GM23248 (cell line): Measurements from ENCODE around the gene USP24. TPM values are rescaled to one million over a fixed set of nuclear protein-coding genes. Genes with fewer than 3 reads are reported as not detected.

ENCODE experiments used
- DNase-seq: peaks from one replicate; pipeline ENCODE4 v3.0.0-alpha.2; 2015
- H2AFZ ChIP-seq: fragments of 200-600 bp; sonication (generic); 2 replicates; pipeline ENCODE4 v1.6.1; 2016; ENCODE audit warnings: antibody characterized with exemption
- H3F3A ChIP-seq: fragments of 200-600 bp; sonication (generic); 2 replicates; pipeline ENCODE4 v1.6.1; 2016; ENCODE audit warnings: mild to moderate bottlenecking, antibody characterized with exemption, mixed run types; ENCODE audit not compliant: insufficient read depth
- H3K27ac ChIP-seq: fragments of 200-600 bp; sonication (generic); 2 replicates; pipeline ENCODE4 v1.5.1; 2016; ENCODE audit warnings: mild to moderate bottlenecking
- H3K27me3 ChIP-seq: fragments of 200-600 bp; sonication (generic); replicated peaks from 2 replicates; pipeline ENCODE4 v1.6.1; 2016; ENCODE audit warnings: mild to moderate bottlenecking; ENCODE audit not compliant: insufficient read depth
- H3K36me3 ChIP-seq: fragments of 200-600 bp; sonication (generic); 2 replicates; pipeline ENCODE4 v1.6.1; 2016; ENCODE audit warnings: low read depth, mild to moderate bottlenecking
- H3K4me1 ChIP-seq: fragments of 200-600 bp; sonication (generic); 2 replicates; pipeline ENCODE4 v1.6.1; 2016; ENCODE audit warnings: mild to moderate bottlenecking; ENCODE audit not compliant: insufficient read depth
- H3K4me2 ChIP-seq: fragments of 200-600 bp; sonication (generic); one replicate; pipeline ENCODE4 v1.6.1; 2016; ENCODE audit warnings: mild to moderate bottlenecking; ENCODE audit not compliant: unreplicated experiment
- H3K4me3 ChIP-seq: fragments of 200-600 bp; sonication (generic); 2 replicates; pipeline ENCODE4 v1.5.1; 2016; ENCODE audit warnings: mild to moderate bottlenecking
- H3K79me2 ChIP-seq: fragments of 200-600 bp; sonication (generic); 2 replicates; pipeline ENCODE4 v1.6.1; 2016; ENCODE audit warnings: mild to moderate bottlenecking; ENCODE audit not compliant: insufficient read depth
- H3K9ac ChIP-seq: fragments of 200-600 bp; sonication (generic); 2 replicates; pipeline ENCODE4 v1.6.1; 2016; ENCODE audit warnings: mild to moderate bottlenecking
- H3K9me2 ChIP-seq: fragments of 200-600 bp; sonication (generic); 2 replicates; pipeline ENCODE4 v1.6.1; 2016; ENCODE audit warnings: mixed run types, mild to moderate bottlenecking, moderate library complexity; ENCODE audit not compliant: insufficient read depth
- H3K9me3 ChIP-seq: fragments of 200-600 bp; sonication (generic); one replicate; pipeline ENCODE4 v1.6.1; 2017; ENCODE audit warnings: low read depth
- H4K20me1 ChIP-seq: fragments of 200-600 bp; sonication (generic); 2 replicates; pipeline ENCODE4 v1.6.0; 2016; ENCODE audit not compliant: insufficient read depth
- EZH2 ChIP-seq: fragments of 200-600 bp; sonication (generic); IDR thresholded peaks from 2 replicates; pipeline ENCODE4 v1.6.1; 2018; ENCODE audit warnings: antibody characterized with exemption, mild to moderate bottlenecking; ENCODE audit not compliant: insufficient read depth, poor library complexity, severe bottlenecking
- EZH2phosphoT487 ChIP-seq: fragments of 200-600 bp; sonication (generic); IDR thresholded peaks from 2 replicates; pipeline ENCODE4 v1.6.1; 2018; ENCODE audit warnings: antibody characterized with exemption, moderate library complexity, mild to moderate bottlenecking, low read depth; ENCODE audit not compliant: insufficient read depth
- WGBS, 2 experiments: methylation state at CpG; one replicate each; pipeline ENCODE4 v1.1.6; 2015 to 2017; ENCODE audit warnings: low lambda C conversion rate in 2 of 2, low coverage in 1 of 2; ENCODE audit errors: missing lambda C conversion rate in 2 of 2; 5-methylcytosine and 5-hydroxymethylcytosine counted together
- in situ Hi-C: fragments of 300-500 bp; cut with MboI; formaldehyde crosslinking; loops from 2 replicates; pipeline ENCODE4 v1.15.0; 2020
- polyA plus RNA-seq: library from polyadenylated mRNA; unstranded; fragments of >200 nt; fragmentation: Nextera tagmentation; extraction: Ambion mirVana; gene quantifications from 2 replicates; pipeline ENCODE4 v1.2.1, GENCODE V29; 2016
- total RNA-seq: library from RNA; depleted of rRNA; stranded (reverse); fragments of >200 nt; shearing (Covaris generic); gene quantifications from 2 replicates; pipeline ENCODE4 v1.2.3, GENCODE V29; 2014

USP24 gene
- total and polyA plus RNA-seq, 2 experiments from 2014 or later, result 3.3 to 16.3 TPM

DNA sequence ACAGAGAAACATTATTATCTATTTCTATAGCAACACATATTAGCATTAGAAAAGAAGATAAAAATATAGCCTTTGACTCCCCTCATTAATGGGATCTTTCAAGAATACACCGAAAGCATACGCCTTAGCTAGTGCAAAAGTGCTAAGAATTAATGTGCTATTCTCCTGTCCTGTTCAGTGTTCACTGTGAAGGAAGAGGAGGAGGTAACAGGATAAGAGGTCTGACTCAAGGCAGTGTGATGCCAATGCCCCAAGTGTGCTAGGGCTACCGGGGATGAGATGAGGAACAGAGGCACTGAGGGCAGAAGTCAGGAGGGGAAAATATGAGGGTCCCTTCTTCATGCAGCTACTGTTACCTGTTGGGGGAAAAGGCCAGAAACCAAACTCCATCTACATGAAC lies 43.5 kb downstream of the USP24 start:
- TF ChIP-seq EZH2 (no peak), EZH2phosphoT487 (no peak)
- no peak overlapping the region for H2AFZ ChIP-seq
- 97 to 98% methylated on average over 3 of the region's 3 CpGs for WGBS, 2 experiments
- no peak overlapping the region for H3K4me2 ChIP-seq
- no peak overlapping the region for H3K27ac ChIP-seq
- H3K27me3 ChIP-seq, result no peaks in the 10 kb centered on the region
- H3F3A ChIP-seq, result no peaks in the 10 kb centered on the region
- in situ Hi-C loops, result no loop called here
- no peaks in the 10 kb centered on the region for H3K9me2 ChIP-seq
- peaks cover 42% of the 10 kb centered on the region for H3K79me2 ChIP-seq
- H3K4me3 ChIP-seq, result no peak overlapping the region
- no peak overlapping the region for H3K9ac ChIP-seq
- H4K20me1 ChIP-seq, result no peaks in the 10 kb centered on the region; the same call in 1 of the 2 replicates
- peaks cover 31% of the 10 kb centered on the region for H3K36me3 ChIP-seq
- H3K4me1 ChIP-seq, result no peaks in the 10 kb centered on the region
- DNase-seq, result no peak
- no peaks in the 10 kb centered on the region for H3K9me3 ChIP-seq

DNA sequence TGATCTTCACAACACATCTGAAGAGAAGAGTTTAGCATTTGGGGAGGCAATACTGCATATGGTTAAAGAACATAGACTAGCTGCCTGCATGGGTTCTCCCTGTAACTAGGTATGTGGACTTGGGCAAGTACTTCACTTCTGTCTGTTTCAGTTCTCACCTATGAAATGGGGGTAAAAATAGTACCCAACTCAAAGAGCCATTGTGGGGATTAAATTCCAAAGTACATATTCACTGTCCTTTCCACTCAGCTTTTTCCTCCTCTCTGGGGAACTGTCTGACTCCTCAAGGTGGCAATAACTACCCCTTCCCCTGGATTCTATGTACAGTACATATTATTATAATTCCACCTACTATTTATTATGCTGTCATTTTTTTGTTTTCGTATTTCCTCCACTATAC lies 44.7 kb downstream of the USP24 start:
- DNase-seq, result no peak
- WGBS, 2 experiments, result 83 to 98% methylated on average over 1 of the region's 1 CpG
- Histone ChIP-seq H2AFZ (no peak overlapping the region), H3K4me3 (no peak overlapping the region), H3K9me2 (no peaks in the 10 kb centered on the region), H3K27me3 (no peaks in the 10 kb centered on the region), H3K36me3 (peaks cover 27% of the 10 kb centered on the region), H4K20me1 (no peaks in the 10 kb centered on the region; the same call in 1 of the 2 replicates), H3K79me2 (peaks cover 37% of the 10 kb centered on the region; the same call in 1 of the 2 replicates), H3K4me2 (no peak overlapping the region), H3K9me3 (no peaks in the 10 kb centered on the region), H3K27ac (no peak overlapping the region), H3F3A (no peaks in the 10 kb centered on the region), H3K9ac (no peak overlapping the region), H3K4me1 (no peaks in the 10 kb centered on the region)
- TF ChIP-seq EZH2phosphoT487 (no peak), EZH2 (no peak)
- in situ Hi-C loops, result no loop called here

DNA sequence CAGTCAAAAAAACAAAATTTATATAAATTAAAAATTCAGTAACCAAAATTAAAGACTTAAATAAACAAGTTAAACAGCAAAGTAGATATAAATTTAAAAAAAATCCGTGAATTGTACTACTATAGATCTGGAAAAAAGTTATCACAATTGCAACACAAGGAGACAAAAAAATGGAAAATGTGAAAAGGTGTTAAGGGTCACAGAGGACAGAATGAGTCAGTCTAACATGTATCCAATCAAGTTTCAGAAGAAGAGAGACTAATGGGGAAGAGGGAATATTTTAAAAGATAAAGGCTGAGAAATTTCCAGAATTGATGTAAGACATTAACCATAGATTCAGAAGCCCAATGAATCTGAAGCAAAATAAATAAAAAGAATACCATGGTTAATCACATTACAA lies 46.0 kb downstream of the USP24 start:
- in situ Hi-C loops, result no loop called here
- no peaks in the 10 kb centered on the region for H3K9me3 ChIP-seq
- 96 to 100% methylated on average over 1 of the region's 1 CpG for WGBS, 2 experiments
- H3K79me2 ChIP-seq, result peaks cover 34% of the 10 kb centered on the region; the same call in 1 of the 2 replicates
- H3K4me2 ChIP-seq, result no peak overlapping the region
- no peak overlapping the region for H2AFZ ChIP-seq
- no peaks in the 10 kb centered on the region for H3F3A ChIP-seq
- DNase-seq, result no peak
- H3K4me1 ChIP-seq, result no peaks in the 10 kb centered on the region
- no peaks in the 10 kb centered on the region for H3K27me3 ChIP-seq
- no peak overlapping the region for H3K9ac ChIP-seq
- no peaks in the 10 kb centered on the region for H3K9me2 ChIP-seq
- H3K27ac ChIP-seq, result no peak overlapping the region
- no peak overlapping the region for H3K4me3 ChIP-seq
- H4K20me1 ChIP-seq, result no peaks in the 10 kb centered on the region; the same call in 1 of the 2 replicates
- H3K36me3 ChIP-seq, result peaks cover 37% of the 10 kb centered on the region
- TF ChIP-seq EZH2phosphoT487 (no peak), EZH2 (no peak)

DNA sequence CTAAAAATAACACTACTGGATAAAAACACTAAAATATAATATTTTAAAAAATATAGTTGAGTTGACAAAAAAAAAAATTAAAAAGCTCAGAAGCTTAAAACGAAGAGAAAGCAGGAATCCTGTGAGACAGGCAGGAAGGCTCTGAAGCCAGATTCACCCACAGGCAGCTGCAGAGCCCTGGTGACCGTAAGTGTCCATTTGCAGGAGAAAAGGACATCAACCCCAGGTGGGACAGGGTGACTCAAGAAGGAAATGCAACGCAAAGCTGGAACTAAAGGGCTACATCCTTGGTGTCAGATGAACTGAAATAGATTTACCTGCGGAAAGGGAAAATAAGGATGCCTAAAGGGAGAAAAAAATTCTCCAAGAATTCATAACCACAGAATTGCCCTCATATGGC lies 46.8 kb downstream of the USP24 start:
- Histone ChIP-seq H3K9me2 (no peaks in the 10 kb centered on the region), H4K20me1 (no peaks in the 10 kb centered on the region), H3K36me3 (peaks cover 45% of the 10 kb centered on the region), H3K27me3 (no peaks in the 10 kb centered on the region), H3F3A (no peaks in the 10 kb centered on the region), H2AFZ (no peak overlapping the region), H3K4me2 (no peak overlapping the region), H3K9me3 (no peaks in the 10 kb centered on the region), H3K4me1 (no peaks in the 10 kb centered on the region), H3K79me2 (peaks cover 26% of the 10 kb centered on the region; the same call in 1 of the 2 replicates), H3K9ac (no peak overlapping the region), H3K27ac (no peak overlapping the region), H3K4me3 (no peak overlapping the region)
- no peak for DNase-seq
- no peak for TF ChIP-seq EZH2
- no peak for TF ChIP-seq EZH2phosphoT487
- in situ Hi-C loops, result no loop called here
- WGBS, 2 experiments, result 87 to 90% methylated on average over 4 of the region's 4 CpGs
